Coronary artery (tissue), 2 donors: ENCODE data around the gene PTPRM.

Source experiments
- DNase-seq: peaks from one replicate; pipeline ENCODE4 v3.0.0-alpha.2; 2017; ENCODE audit warnings: low spot score
- H3K27ac ChIP-seq, 2 donors: fragments of 200-600 bp; sonication (generic); one replicate each; pipeline ENCODE4 v1.5.1; 2016 to 2019
- H3K4me3 ChIP-seq: fragments of 200-600 bp; sonication (generic); 2 replicates; pipeline ENCODE4 v1.5.1; 2016; ENCODE audit warnings: mild to moderate bottlenecking, moderate library complexity
- CTCF ChIP-seq: fragments of 200-600 bp; sonication (generic); IDR thresholded peaks from one replicate; pipeline ENCODE4 v1.5.1; 2019; ENCODE audit warnings: antibody characterized with exemption

PTPRM gene

GRCh38 chr18:8212896-8213780 lies 646.0 kb downstream of the PTPRM start:
- TF ChIP-seq CTCF = no peak
- no peak for DNase-seq
- H3K4me3 ChIP-seq = no peak overlapping the region
- H3K27ac ChIP-seq = no peak overlapping the region

- H3K4me3 ChIP-seq = no peak overlapping the region
- H3K27ac ChIP-seq = no peak overlapping the region
- DNase-seq = no peak
- TF ChIP-seq CTCF = no peak
Observed at GRCh38 chr18:8215741-8216140, 648.6 kb downstream of the PTPRM start.

GRCh38 chr18:8217051-8217564 lies 650.0 kb downstream of the PTPRM start:
- no peak for DNase-seq
- Histone ChIP-seq H3K27ac (no peak overlapping the region), H3K4me3 (no peak overlapping the region)
- TF ChIP-seq CTCF = no peak

- TF ChIP-seq CTCF = no peak
- DNase-seq = no peak
- Histone ChIP-seq H3K4me3 (no peak overlapping the region), H3K27ac (no peak overlapping the region)
Observed at GRCh38 chr18:8218197-8218596, 651.1 kb downstream of the PTPRM start.

- no peak for DNase-seq
- Histone ChIP-seq H3K27ac (no peak overlapping the region), H3K4me3 (no peak overlapping the region)
- no peak for TF ChIP-seq CTCF
Observed at GRCh38 chr18:8221452-8221851, 654.3 kb downstream of the PTPRM start.

GRCh38 chr18:8224576-8224975 lies 657.5 kb downstream of the PTPRM start:
- no peak overlapping the region for H3K4me3 ChIP-seq
- DNase-seq = no peak
- H3K27ac ChIP-seq = no peak overlapping the region
- TF ChIP-seq CTCF = no peak

- no peak overlapping the region for H3K27ac ChIP-seq
- H3K4me3 ChIP-seq = no peak overlapping the region
- no peak for DNase-seq
- TF ChIP-seq CTCF = no peak
Observed at GRCh38 chr18:8229040-8229439, 661.9 kb downstream of the PTPRM start.
